ENCODE measurements around the gene REX1BD.

GRCh38 chr19:18539372-18539771 lies 49.2 kb upstream of the REX1BD start:
- no peak for TF ChIP-seq ZC3H10 (CRISPR knock-in tag; IDR thresholded peaks at IDR 0.05)
- TF ChIP-seq ISL1 (CRISPR knock-in tag; IDR thresholded peaks at IDR 0.05), result no peak
- no peak for TF ChIP-seq PATZ1 (CRISPR knock-in tag; IDR thresholded peaks at IDR 0.05; ENCODE audit: borderline replicate concordance)
